Stimulated activated CD8-positive, alpha-beta memory T cell treated with anti-CD3 and anti-CD28 coated beads, Interleukin-15, amount 100 ng/mL, for 24 hours (primary cell): ENCODE data around the gene NPB.
A peak's percentile ranks its signal among the peaks of the same experiment; 100 is the strongest.

Source experiments
- DNase-seq: peaks from one replicate; pipeline ENCODE4 v3.0.0-alpha.2; 2020; ENCODE audit warnings: low read depth

The NPB gene

GRCh38 chr17:81898885-81899284 is 3.2 kb upstream of the NPB start:
- DNase-seq, result no peak

- DNase-seq, result no peak
Observed at GRCh38 chr17:81899514-81900166, 2.4 kb upstream of the NPB start.

GRCh38 chr17:81900181-81900820 is 1.7 kb upstream of the NPB start:
- no peak for DNase-seq

GRCh38 chr17:81901167-81902022 is 643 bp upstream of the NPB start:
- DNase-seq, result no peak

- no peak for DNase-seq
Observed at GRCh38 chr17:81902653-81903414, 796 bp downstream of the NPB start.

GRCh38 chr17:81903415-81903831 is 1.4 kb downstream of the NPB start:
- no peak for DNase-seq

- no peak for DNase-seq
Observed at GRCh38 chr17:81903896-81904599, 2.0 kb downstream of the NPB start.

GRCh38 chr17:81904600-81905423 is 2.8 kb downstream of the NPB start:
- no peak for DNase-seq

GRCh38 chr17:81905424-81905875 is 3.4 kb downstream of the NPB start:
- no peak for DNase-seq

- no peak for DNase-seq
Observed at GRCh38 chr17:81905993-81906392, 4.0 kb downstream of the NPB start.

GRCh38 chr17:81906476-81907218 is 4.6 kb downstream of the NPB start:
- DNase-seq, result no peak

- DNase-seq, result no peak
Observed at GRCh38 chr17:81907219-81908145, 5.4 kb downstream of the NPB start.

- DNase-seq, result no peak
Observed at GRCh38 chr17:81908793-81909192, 6.8 kb downstream of the NPB start.

GRCh38 chr17:81909231-81909630 is 7.2 kb downstream of the NPB start:
- DNase-seq, result no peak

- DNase-seq, result no peak
Observed at GRCh38 chr17:81909966-81910839, 8.2 kb downstream of the NPB start.

- no peak for DNase-seq
Observed at GRCh38 chr17:81910840-81911276, 8.8 kb downstream of the NPB start.

GRCh38 chr17:81911277-81911961 is 9.4 kb downstream of the NPB start, which contains the start of gene PCYT2:
Gene PCYT2 (minus strand): TSS chr17:81911399. CDS start chr17:81911355, 44 bp downstream.
- DNase-seq, result peak; percentile 82
